ENCODE results near the gene CAND2. TPM values are rescaled to one million over a fixed set of nuclear protein-coding genes. Genes with fewer than 3 reads are reported as not detected.

Gene CAND2
- total and polyA plus RNA-seq, 9 of the 15 experiments (the other 6 are each of a cell fraction or from before 2014, with no cell fraction given): 0.91 to 14.9 (median 4.3) TPM

GRCh38 chr3:12796171-12797123 lies at the start of gene CAND2 (continued):
- TF ChIP-seq GTF2A2 (tag; IDR thresholded peaks at IDR 0.05): no peak
- TF ChIP-seq CBX5 (IDR thresholded peaks at IDR 0.05; ENCODE audit: borderline replicate concordance, low read depth): no peak
- no peak for TF ChIP-seq GABPA (tag; conservative IDR thresholded peaks at IDR 0.05; ENCODE audit: low read depth)
- peak; percentile 92 for TF ChIP-seq BCOR (IDR thresholded peaks at IDR 0.05)
- TF ChIP-seq ZFP30 (CRISPR knock-in tag; IDR thresholded peaks at IDR 0.05; ENCODE audit: borderline replicate concordance): no peak
- TF ChIP-seq CREB3 (tag; conservative IDR thresholded peaks at IDR 0.05; ENCODE audit: low read depth): no peak
- TF ChIP-seq ZFP91 (CRISPR knock-in tag; IDR thresholded peaks at IDR 0.05): no peak
- TF ChIP-seq ZNF76 (CRISPR knock-in tag; IDR thresholded peaks at IDR 0.05; ENCODE audit: borderline replicate concordance): no peak
- 0 out of 2 replicates have a peak, but pooled peaks have one; percentile 61 for TF ChIP-seq ZNF511 (CRISPR knock-in tag; IDR thresholded peaks at IDR 0.05)
- peak; percentile 61; the same call in 1 of the 2 replicates for TF ChIP-seq E2F3 (CRISPR knock-in tag; IDR thresholded peaks at IDR 0.05)
- no peak for TF ChIP-seq ZBTB12 (CRISPR knock-in tag; IDR thresholded peaks at IDR 0.05)
- TF ChIP-seq NR3C1 (CRISPR knock-in tag; IDR thresholded peaks at IDR 0.05): no peak
- TF ChIP-seq NCOA2 (IDR thresholded peaks at IDR 0.05; ENCODE audit: partially characterized antibody in 2 of 2): no peak
- no peak for TF ChIP-seq HBP1 (CRISPR knock-in tag; IDR thresholded peaks at IDR 0.05)
- TF ChIP-seq ZNF354B (CRISPR knock-in tag; IDR thresholded peaks at IDR 0.05): no peak
- TF ChIP-seq TBL1XR1 (IDR thresholded peaks at IDR 0.05; ENCODE audit: low read length in 2 of 2): no peak
- no peak for TF ChIP-seq SMARCA5 (IDR thresholded peaks at IDR 0.05)
- no peak for TF ChIP-seq MIER1 (IDR thresholded peaks at IDR 0.05; ENCODE audit: low read depth)
- no peak for TF ChIP-seq NUFIP1 (IDR thresholded peaks at IDR 0.05; ENCODE audit: partially characterized antibody)
- TF ChIP-seq NCOA4 (IDR thresholded peaks at IDR 0.05; ENCODE audit: partially characterized antibody): no peak
- no peak for TF ChIP-seq HINFP (tag; conservative IDR thresholded peaks at IDR 0.05; ENCODE audit: low read depth)

Data from K562 (cell line).